GM18858 (cell line): ENCODE results near the gene ST8SIA5.

Experiments
- ATAC-seq: cut with Tn5 transposase; IDR thresholded peaks from one replicate; pipeline ENCODE4 v1.9.1; 2021; ENCODE audit not compliant: unreplicated experiment

Gene ST8SIA5

GRCh38 chr18:46740046-46740445, 16.8 kb downstream of the ST8SIA5 start:
- no peak for ATAC-seq

- ATAC-seq, result no peak
These were observed 18.4 kb downstream of the ST8SIA5 start for GRCh38 chr18:46738491-46738890.

- no peak for ATAC-seq
These were observed 20.1 kb downstream of the ST8SIA5 start for GRCh38 chr18:46736736-46737135.

- ATAC-seq, result no peak
These were observed 20.7 kb downstream of the ST8SIA5 start for GRCh38 chr18:46736135-46736534.

- ATAC-seq, result no peak
These were observed 21.9 kb downstream of the ST8SIA5 start for GRCh38 chr18:46734981-46735380.

- ATAC-seq, result no peak
These were observed 23.0 kb downstream of the ST8SIA5 start for GRCh38 chr18:46733872-46734271.

GRCh38 chr18:46732801-46733200, 24.1 kb downstream of the ST8SIA5 start:
- no peak for ATAC-seq

GRCh38 chr18:46732201-46732600, 24.7 kb downstream of the ST8SIA5 start:
- no peak for ATAC-seq

- no peak for ATAC-seq
These were observed 25.5 kb downstream of the ST8SIA5 start for GRCh38 chr18:46731316-46731715.

GRCh38 chr18:46728219-46728930, 28.5 kb downstream of the ST8SIA5 start:
- ATAC-seq, result no peak

- ATAC-seq, result no peak
These were observed 29.7 kb downstream of the ST8SIA5 start for GRCh38 chr18:46727177-46727576.

GRCh38 chr18:46725310-46725709, 31.5 kb downstream of the ST8SIA5 start:
- ATAC-seq, result no peak

GRCh38 chr18:46723856-46724415, 32.9 kb downstream of the ST8SIA5 start:
- ATAC-seq, result no peak

- no peak for ATAC-seq
These were observed 34.8 kb downstream of the ST8SIA5 start for GRCh38 chr18:46722051-46722450.

- no peak for ATAC-seq
These were observed 35.5 kb downstream of the ST8SIA5 start for GRCh38 chr18:46721331-46721730.

GRCh38 chr18:46720521-46720920, 36.3 kb downstream of the ST8SIA5 start:
- ATAC-seq, result no peak

- ATAC-seq, result no peak
These were observed 36.8 kb downstream of the ST8SIA5 start for GRCh38 chr18:46720092-46720491.

- no peak for ATAC-seq
These were observed 37.5 kb downstream of the ST8SIA5 start for GRCh38 chr18:46719388-46719787.

GRCh38 chr18:46718501-46719341, 38.1 kb downstream of the ST8SIA5 start:
- no peak for ATAC-seq

GRCh38 chr18:46716827-46717226, 40.0 kb downstream of the ST8SIA5 start:
- no peak for ATAC-seq

- ATAC-seq, result no peak
These were observed 40.5 kb downstream of the ST8SIA5 start for GRCh38 chr18:46716336-46716735.

GRCh38 chr18:46715062-46715461, 41.8 kb downstream of the ST8SIA5 start:
- no peak for ATAC-seq
